Measurements from ENCODE around the gene PRKCH.
A peak's percentile ranks its signal among the peaks of the same experiment; 100 is the strongest.

PRKCH gene

GRCh38 chr14:61532763-61533162, 211.4 kb downstream of the PRKCH start:
- Mint-ChIP-seq H3K27ac (peak overlapping the region; percentile 93), H3K36me3 (ENCODE audit: low read depth) (peaks cover 92% of the 10 kb centered on the region), H3K9me3 (peaks cover 4% of the 10 kb centered on the region), H3K4me1 (peaks cover 96% of the 10 kb centered on the region), H3K4me3 (no peak overlapping the region), H3K27me3 (no peaks in the 10 kb centered on the region)
- no peak for DNase-seq
- no peak for ATAC-seq

GRCh38 chr14:61533513-61534255, 212.3 kb downstream of the PRKCH start:
- DNase-seq (no peak), ATAC-seq (peak; percentile 61)
- H3K4me1 Mint-ChIP-seq: peaks cover 96% of the 10 kb centered on the region
- peaks cover 92% of the 10 kb centered on the region for H3K36me3 Mint-ChIP-seq (ENCODE audit: low read depth)
- peak overlapping the region; percentile 93 for H3K27ac Mint-ChIP-seq
- peaks cover 1% of the 10 kb centered on the region for H3K9me3 Mint-ChIP-seq
- peak overlapping the region; percentile 30 for H3K4me3 Mint-ChIP-seq
- no peaks in the 10 kb centered on the region for H3K27me3 Mint-ChIP-seq

DNA sequence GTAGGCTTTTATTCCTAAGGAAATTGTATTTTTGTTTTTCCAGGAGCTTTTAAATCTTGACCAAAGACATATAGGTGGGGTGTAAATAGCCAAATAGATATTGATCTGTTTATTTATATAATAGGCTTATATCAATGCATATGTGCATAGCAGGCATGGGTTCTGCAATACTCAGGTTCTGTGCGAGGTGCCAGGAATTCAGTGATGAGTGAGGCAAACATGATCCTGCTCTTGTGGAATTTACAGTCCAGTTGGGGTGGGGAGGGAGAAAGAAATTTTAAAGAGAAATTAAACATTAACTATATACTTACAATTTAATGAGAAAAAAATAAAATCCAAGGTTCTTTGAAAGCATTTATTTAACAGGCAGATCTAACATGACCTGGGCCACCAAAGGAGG, 213.7 kb downstream of the PRKCH start:
- Mint-ChIP-seq H3K4me3 (no peak overlapping the region), H3K9me3 (no peaks in the 10 kb centered on the region), H3K4me1 (peaks cover 94% of the 10 kb centered on the region), H3K27ac (peak overlapping the region; percentile 93), H3K27me3 (no peaks in the 10 kb centered on the region), H3K36me3 (ENCODE audit: low read depth) (peaks cover 94% of the 10 kb centered on the region)
- DNase-seq (no peak), ATAC-seq (no peak)

DNA sequence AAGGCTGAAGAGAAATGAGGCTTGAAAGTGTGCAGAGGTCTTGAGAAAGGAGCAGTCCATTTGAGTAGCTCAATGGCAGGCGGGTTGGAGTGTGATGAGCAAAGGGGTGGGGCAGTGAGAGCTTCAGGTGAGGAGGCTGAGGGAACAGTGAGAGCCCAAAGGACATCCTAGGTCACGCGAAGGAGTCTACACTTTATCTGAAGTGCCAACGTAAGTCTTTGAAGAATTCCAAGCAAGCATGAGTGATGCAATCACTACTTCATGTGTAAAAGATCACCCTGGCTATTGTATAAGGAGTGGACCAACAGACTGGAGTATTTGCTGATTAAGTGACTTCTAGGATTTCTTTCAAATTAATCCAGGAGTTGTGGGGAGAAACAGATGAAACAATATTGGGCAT, 214.1 kb downstream of the PRKCH start:
- Mint-ChIP-seq H3K27ac (peak overlapping the region; percentile 93), H3K4me3 (no peak overlapping the region), H3K27me3 (no peaks in the 10 kb centered on the region), H3K36me3 (ENCODE audit: low read depth) (peaks cover 93% of the 10 kb centered on the region), H3K4me1 (peaks cover 91% of the 10 kb centered on the region), H3K9me3 (no peaks in the 10 kb centered on the region)
- ATAC-seq (no peak), DNase-seq (no peak)

DNA sequence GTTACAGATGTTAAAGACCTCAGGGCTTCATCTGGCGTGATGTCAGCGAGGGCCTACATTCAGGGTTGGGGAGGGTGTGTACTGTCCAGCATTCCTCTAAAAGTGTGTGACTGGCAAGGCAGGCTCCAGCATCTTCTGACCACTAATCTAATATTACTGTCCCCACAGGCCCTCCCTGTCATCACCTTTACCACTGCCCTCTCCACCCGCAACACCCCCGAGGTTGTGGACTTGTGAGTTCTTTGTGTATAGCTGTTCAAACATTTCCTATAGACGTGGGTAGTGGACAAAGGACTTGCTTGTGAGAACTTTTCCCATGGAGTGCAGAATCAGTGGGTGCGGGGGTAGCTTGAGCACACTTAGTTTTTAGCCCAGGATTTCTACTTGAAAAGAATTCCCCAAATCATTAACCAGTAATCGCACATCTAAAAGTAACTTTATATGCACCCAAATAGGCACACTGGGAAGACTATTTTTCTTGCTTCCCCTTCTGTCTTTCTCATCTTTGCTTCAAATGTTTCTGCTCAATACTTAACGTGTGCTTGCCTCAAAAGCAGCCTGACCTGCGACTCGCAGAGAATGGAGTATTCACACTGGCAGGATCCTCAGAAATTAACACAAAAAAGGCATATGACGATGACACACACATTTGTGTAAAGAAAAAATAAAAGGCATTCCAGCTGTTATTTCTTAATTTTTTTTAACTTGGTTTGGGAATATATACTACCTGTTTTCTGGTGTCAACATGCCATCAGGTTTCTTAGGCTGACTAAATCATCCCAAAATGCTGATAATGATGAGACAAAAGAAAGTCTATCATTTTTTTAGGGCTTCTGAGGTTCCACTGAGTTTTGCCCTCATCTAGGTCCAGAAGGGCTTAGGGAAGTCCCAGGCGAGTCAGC, 215.5 kb downstream of the PRKCH start:
- Mint-ChIP-seq H3K4me1 (peaks cover 85% of the 10 kb centered on the region), H3K27ac (peak overlapping the region; percentile 93), H3K4me3 (no peak overlapping the region), H3K9me3 (no peaks in the 10 kb centered on the region), H3K36me3 (ENCODE audit: low read depth) (peaks cover 95% of the 10 kb centered on the region), H3K27me3 (no peaks in the 10 kb centered on the region)
- ATAC-seq: no peak
- DNase-seq: no peak

DNA sequence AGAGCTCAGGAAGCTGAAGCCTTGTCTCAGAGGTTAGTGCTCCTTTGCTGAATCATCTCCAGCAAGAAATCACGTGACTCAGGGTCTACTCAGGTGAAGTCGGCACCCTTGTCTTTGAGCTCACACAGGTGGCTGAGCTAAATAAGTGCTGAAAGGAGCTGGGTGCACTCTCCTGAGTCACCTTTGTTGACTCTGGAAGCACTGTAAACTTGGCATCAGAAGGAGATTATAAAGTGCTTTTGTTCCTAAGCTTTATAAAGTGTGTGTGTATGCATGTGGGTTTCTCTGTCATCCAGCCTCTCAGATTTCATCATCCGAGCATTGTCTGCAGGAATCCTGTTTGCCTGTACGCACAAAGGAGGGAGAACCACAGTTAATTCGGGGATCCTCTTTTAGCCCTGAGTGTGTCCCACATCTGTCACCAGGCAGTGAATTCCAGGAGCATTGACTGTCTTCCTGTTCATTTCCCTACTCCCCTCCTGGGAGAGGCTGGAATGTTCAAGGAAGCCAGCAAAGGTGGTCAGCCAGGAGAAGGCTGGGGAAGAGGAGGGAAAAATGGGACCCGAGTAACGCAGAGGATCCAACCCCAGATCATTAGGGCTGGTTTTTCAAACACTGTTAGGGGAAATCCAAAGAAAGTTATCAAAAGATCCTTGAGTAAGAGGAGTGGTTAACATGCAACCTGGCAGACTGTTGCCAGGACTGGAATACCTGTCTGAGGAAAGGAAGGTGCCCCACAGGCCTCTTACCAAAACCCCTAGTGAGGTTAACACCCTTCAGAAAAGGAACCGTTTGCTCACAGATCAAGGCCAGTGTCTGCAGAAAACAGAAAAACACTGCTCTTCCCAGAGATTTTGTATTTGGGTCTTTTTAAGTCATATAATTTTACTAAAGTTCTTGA, 216.4 kb downstream of the PRKCH start:
- peak; percentile 62 for ATAC-seq
- Mint-ChIP-seq H3K9me3 (no peaks in the 10 kb centered on the region), H3K4me1 (peaks cover 76% of the 10 kb centered on the region), H3K36me3 (ENCODE audit: low read depth) (peaks cover 87% of the 10 kb centered on the region), H3K4me3 (no peak overlapping the region), H3K27ac (peak overlapping the region; percentile 93), H3K27me3 (no peaks in the 10 kb centered on the region)
- DNase-seq: no peak

- H3K27me3 Mint-ChIP-seq: no peaks in the 10 kb centered on the region
- DNase-seq (no peak), ATAC-seq (no peak)
- peak overlapping the region; percentile 93 for H3K27ac Mint-ChIP-seq
- H3K4me3 Mint-ChIP-seq: no peak overlapping the region
- H3K36me3 Mint-ChIP-seq (ENCODE audit: low read depth): peaks cover 87% of the 10 kb centered on the region
- no peaks in the 10 kb centered on the region for H3K9me3 Mint-ChIP-seq
- peaks cover 71% of the 10 kb centered on the region for H3K4me1 Mint-ChIP-seq
These were observed 217.2 kb downstream of the PRKCH start for GRCh38 chr14:61538464-61539022.

- H3K36me3 Mint-ChIP-seq (ENCODE audit: low read depth): peaks cover 79% of the 10 kb centered on the region
- H3K4me1 Mint-ChIP-seq: peaks cover 63% of the 10 kb centered on the region
- no peaks in the 10 kb centered on the region for H3K9me3 Mint-ChIP-seq
- no peak for DNase-seq
- H3K27me3 Mint-ChIP-seq: no peaks in the 10 kb centered on the region
- peak overlapping the region; percentile 76 for H3K27ac Mint-ChIP-seq
- ATAC-seq: no peak
- no peak overlapping the region for H3K4me3 Mint-ChIP-seq
These were observed 218.3 kb downstream of the PRKCH start for GRCh38 chr14:61539631-61540030.

DNA sequence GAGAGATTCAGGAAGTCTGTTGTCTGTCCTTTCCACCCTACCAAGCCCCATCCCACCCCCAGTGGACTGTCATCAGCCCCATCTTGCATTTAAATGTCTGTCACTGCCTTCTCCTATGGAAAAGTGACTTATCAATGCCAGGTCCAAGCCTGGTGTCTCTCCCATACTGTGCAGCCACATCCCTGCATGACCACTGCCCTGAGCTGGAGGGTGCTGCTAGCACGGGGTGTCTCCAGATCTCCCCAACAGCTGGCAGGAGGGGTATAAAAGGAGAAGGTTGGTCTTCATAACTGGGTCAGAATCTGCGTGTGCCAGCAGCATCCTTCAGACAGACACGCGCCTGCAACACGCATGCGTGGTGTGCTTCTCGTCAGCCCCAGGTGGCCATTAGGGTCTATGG, 219.6 kb downstream of the PRKCH start:
- H3K27me3 Mint-ChIP-seq: no peaks in the 10 kb centered on the region
- DNase-seq (no peak), ATAC-seq (no peak)
- H3K4me1 Mint-ChIP-seq: peaks cover 57% of the 10 kb centered on the region
- peaks cover 76% of the 10 kb centered on the region for H3K36me3 Mint-ChIP-seq (ENCODE audit: low read depth)
- no peak overlapping the region for H3K4me3 Mint-ChIP-seq
- no peaks in the 10 kb centered on the region for H3K9me3 Mint-ChIP-seq
- peak overlapping the region; percentile 53 for H3K27ac Mint-ChIP-seq

DNA sequence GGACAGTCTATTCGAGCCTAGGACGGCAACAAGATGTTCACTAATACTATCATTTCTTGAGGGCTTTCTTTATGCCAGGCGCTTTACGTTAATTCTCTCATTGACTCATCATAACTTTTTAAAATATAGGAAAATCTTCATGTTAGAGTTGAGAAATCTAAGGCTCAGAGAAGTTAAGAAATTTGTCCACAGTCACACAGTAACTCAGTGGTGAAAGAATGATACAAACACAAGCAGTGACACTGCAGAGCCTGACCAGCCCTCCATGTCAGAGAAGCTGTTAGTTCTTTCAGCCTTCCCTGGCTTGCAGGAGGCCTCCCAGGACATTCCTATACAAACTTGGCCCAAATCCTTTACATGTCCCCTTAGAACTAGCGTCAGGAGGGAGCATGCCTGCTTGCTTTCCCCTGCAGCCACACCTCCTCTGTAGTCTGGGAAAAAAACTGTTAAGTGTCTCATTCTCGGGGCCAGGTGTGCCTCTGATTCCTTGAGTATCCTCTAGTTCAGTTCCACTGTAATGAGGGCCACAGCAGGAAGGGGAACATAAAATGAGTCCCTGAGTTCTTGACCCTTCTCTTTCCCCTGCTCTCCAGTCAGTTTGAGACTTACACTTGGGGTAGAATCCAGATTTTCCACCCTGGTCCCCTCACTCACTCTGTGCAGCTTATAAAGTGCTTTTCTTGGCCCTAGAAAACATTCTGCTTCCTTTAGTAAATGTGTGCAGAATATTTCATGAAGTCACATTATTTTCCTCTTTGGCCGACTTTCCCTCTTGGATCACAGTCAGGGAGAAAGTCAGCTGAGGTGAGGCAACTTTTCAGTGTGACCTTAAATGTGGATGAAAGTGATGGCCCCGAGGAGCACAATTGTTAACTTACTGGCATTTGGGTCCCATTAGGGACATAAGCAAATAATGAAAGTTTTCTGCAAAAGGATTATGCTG, 221.7 kb downstream of the PRKCH start:
- Mint-ChIP-seq H3K36me3 (ENCODE audit: low read depth) (peaks cover 75% of the 10 kb centered on the region), H3K27me3 (no peaks in the 10 kb centered on the region), H3K9me3 (no peaks in the 10 kb centered on the region), H3K27ac (peak overlapping the region; percentile 19), H3K4me3 (no peak overlapping the region), H3K4me1 (peaks cover 46% of the 10 kb centered on the region)
- ATAC-seq (no peak), DNase-seq (no peak)

- H3K9me3 Mint-ChIP-seq: no peaks in the 10 kb centered on the region
- DNase-seq: no peak
- no peak for ATAC-seq
- H3K27ac Mint-ChIP-seq: peak overlapping the region; percentile 19
- peaks cover 76% of the 10 kb centered on the region for H3K36me3 Mint-ChIP-seq (ENCODE audit: low read depth)
- no peaks in the 10 kb centered on the region for H3K27me3 Mint-ChIP-seq
- no peak overlapping the region for H3K4me3 Mint-ChIP-seq
- peaks cover 41% of the 10 kb centered on the region for H3K4me1 Mint-ChIP-seq
These were observed 222.6 kb downstream of the PRKCH start for GRCh38 chr14:61543946-61544345.

GRCh38 chr14:61544448-61545330, 223.3 kb downstream of the PRKCH start:
- H3K4me1 Mint-ChIP-seq: peaks cover 41% of the 10 kb centered on the region
- no peak for DNase-seq
- no peak for ATAC-seq
- H3K36me3 Mint-ChIP-seq (ENCODE audit: low read depth): peaks cover 77% of the 10 kb centered on the region
- H3K4me3 Mint-ChIP-seq: no peak overlapping the region
- H3K9me3 Mint-ChIP-seq: no peaks in the 10 kb centered on the region
- H3K27me3 Mint-ChIP-seq: no peaks in the 10 kb centered on the region
- peak overlapping the region; percentile 19 for H3K27ac Mint-ChIP-seq

All from activated naive CD8-positive, alpha-beta T cell treated with anti-CD3 and anti-CD28 coated beads, Interleukin-2, amount 50 U/mL, for 24 hours (primary cell).